ENCODE measurements around the gene TNFRSF13B.

The TNFRSF13B gene

DNA sequence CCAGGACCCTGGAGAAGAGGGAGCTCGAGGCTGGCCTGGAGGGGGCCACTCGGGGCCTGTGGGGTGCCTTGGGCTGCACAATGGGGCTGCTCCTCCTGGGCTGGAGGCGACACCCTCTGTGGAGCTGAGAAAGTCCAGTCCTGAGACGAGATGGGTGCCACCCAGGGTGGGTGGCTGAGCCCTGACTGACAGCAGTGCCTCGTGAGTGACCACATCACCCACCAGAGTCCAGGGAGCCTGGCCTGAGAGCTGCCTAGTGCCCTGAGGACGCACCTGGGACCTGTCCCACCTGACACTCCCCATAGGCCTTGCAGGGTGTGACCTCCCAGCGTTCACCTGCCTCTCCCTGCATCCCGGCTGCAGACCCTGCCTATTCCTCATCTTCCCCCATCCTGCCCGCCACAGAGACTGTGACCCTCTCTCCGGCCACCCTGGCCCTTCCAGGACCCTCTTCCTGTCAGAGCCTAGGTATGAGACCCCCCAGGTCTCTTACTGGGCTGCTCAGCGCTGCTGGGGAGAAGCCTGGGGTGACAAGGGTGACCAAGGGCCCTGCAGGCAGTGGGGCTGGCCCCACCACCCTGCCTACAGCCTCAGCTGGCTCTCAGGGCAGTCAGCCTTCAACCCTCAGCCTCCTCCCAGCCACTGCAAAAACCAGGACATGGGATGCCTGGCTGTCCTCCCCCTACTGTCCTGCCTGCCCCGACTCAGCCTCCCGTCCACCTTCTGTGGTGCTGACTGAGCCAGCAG lies 41.2 kb downstream of the TNFRSF13B start:
- no peak overlapping the region for H3K4me3 ChIP-seq (ENCODE audit: control insufficient read depth, low read depth, low read length)
- TF ChIP-seq, protein P1, sequence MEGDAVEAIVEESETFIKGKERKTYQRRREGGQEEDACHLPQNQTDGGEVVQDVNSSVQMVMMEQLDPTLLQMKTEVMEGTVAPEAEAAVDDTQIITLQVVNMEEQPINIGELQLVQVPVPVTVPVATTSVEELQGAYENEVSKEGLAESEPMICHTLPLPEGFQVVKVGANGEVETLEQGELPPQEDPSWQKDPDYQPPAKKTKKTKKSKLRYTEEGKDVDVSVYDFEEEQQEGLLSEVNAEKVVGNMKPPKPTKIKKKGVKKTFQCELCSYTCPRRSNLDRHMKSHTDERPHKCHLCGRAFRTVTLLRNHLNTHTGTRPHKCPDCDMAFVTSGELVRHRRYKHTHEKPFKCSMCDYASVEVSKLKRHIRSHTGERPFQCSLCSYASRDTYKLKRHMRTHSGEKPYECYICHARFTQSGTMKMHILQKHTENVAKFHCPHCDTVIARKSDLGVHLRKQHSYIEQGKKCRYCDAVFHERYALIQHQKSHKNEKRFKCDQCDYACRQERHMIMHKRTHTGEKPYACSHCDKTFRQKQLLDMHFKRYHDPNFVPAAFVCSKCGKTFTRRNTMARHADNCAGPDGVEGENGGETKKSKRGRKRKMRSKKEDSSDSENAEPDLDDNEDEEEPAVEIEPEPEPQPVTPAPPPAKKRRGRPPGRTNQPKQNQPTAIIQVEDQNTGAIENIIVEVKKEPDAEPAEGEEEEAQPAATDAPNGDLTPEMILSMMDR (IDR thresholded peaks at IDR 0.05; ENCODE audit: control insufficient read depth, insufficient read depth, low read depth, low read length, missing control alignments): no peak
- DNase-seq (ENCODE audit: low read depth): no peak

DNA sequence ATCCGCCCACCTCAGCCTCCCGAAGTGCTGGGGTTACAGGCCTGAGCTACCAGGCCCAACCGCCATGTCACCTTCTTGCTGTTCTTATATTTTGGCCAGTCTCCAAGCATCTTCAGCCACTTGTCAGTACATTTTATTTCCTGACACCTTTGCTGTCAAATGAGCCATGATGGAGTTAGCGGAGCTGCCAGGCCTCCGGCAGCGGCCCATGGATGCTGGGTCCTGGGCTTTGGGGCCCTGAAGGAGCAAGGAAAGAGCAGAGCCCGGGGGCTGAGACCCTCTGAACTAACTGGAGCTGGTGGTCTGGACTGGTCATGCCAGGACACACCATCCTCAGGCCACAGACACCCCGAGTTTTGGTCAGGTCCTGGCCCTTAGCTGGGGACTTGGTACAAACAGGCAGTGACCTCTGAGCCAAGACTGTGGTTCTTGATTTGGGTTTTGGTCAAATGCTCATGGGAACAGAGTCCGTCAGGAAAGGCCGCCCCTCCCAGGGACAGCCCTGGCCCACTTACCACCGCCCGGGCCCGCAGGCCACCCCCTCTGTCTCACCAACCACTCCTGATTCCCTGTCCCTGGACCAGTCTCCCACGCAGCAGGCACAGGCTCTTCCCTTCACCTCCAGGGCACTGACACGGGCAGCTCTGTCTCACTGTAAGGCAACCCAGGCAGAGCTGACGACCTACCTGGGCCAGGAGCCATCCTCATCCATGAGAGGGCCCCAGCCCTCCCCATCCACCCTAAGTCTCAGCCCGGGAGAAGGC lies 42.0 kb downstream of the TNFRSF13B start:
- TF ChIP-seq, protein P1 (IDR thresholded peaks at IDR 0.05; ENCODE audit: control insufficient read depth, insufficient read depth, low read depth, low read length, missing control alignments): no peak

GRCh38 chr17:16929035-16929680 lies 42.8 kb downstream of the TNFRSF13B start:
- TF ChIP-seq, protein P1 (IDR thresholded peaks at IDR 0.05; ENCODE audit: control insufficient read depth, insufficient read depth, low read depth, low read length, missing control alignments): no peak
- DNase-seq (ENCODE audit: low read depth): no peak

More for the DNA sequence above, 42.0 kb downstream of the TNFRSF13B start:
- no peak for DNase-seq (ENCODE audit: low read depth)
- no peak overlapping the region for H3K4me3 ChIP-seq (ENCODE audit: control insufficient read depth, low read depth, low read length)

GRCh38 chr17:16928406-16929034 lies 43.4 kb downstream of the TNFRSF13B start:
- TF ChIP-seq, protein P1 (IDR thresholded peaks at IDR 0.05; ENCODE audit: control insufficient read depth, insufficient read depth, low read depth, low read length, missing control alignments): no peak
- no peak overlapping the region for H3K4me3 ChIP-seq (ENCODE audit: control insufficient read depth, low read depth, low read length)
- DNase-seq (ENCODE audit: low read depth): no peak

More at GRCh38 chr17:16929035-16929680, 42.8 kb downstream of the TNFRSF13B start:
- no peak overlapping the region for H3K4me3 ChIP-seq (ENCODE audit: control insufficient read depth, low read depth, low read length)

DNA sequence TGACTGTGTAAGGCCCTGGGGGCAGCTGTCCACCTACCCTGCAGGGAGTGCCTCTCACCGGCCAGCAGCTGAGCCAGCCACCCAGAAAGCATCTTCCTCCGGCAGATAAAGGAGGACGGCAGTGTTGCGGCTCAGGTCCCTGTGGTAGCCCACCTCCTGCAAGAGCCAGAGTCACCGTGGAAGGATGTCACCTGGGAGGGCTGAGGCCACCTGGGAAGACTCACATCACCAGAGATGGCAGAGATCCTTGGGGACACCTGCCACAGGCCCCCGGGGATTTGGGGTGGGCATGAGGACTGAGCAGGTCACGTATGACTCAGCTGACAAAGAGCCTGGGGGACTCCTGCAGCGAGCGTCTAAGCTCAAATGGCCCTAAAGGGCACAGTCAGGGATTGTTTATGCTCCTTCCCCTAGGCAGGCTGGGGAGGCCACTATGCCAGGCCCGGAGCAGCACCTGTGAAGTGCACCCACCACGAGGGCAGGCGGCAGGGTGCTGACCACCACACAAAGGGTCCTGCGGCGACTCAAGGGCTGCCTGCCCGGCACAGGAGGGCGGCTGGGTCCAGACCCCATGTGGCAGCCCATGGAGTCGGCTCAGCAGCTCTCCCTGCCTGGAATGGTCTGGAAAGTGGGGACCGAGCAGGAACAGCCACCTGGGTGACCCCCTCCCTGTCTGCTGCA lies 44.1 kb downstream of the TNFRSF13B start:
- H3K4me3 ChIP-seq (ENCODE audit: control insufficient read depth, low read depth, low read length): no peak overlapping the region
- no peak for DNase-seq (ENCODE audit: low read depth)
- TF ChIP-seq, protein P1 (IDR thresholded peaks at IDR 0.05; ENCODE audit: control insufficient read depth, insufficient read depth, low read depth, low read length, missing control alignments): no peak

All from AG09309 (cell line).